CD4-positive, alpha-beta T cell treated with Interleukin-2 at 100 ng/mL for 4 hours (primary cell): ENCODE measurements around the gene ADAMTS17.

Experiments
- DNase-seq: peaks from one replicate; pipeline ENCODE4 v3.0.0-alpha.2; 2020; ENCODE audit warnings: low spot score

The ADAMTS17 gene

GRCh38 chr15:100111125-100112060 lies 230.4 kb downstream of the ADAMTS17 start:
- DNase-seq = peak; percentile 3

- DNase-seq = no peak
Measured at GRCh38 chr15:100109486-100110035, 232.2 kb downstream of the ADAMTS17 start.

- no peak for DNase-seq
Measured at GRCh38 chr15:100108846-100109245, 232.9 kb downstream of the ADAMTS17 start.

GRCh38 chr15:100108346-100108745 lies 233.4 kb downstream of the ADAMTS17 start:
- DNase-seq = no peak

- no peak for DNase-seq
Measured at GRCh38 chr15:100107606-100108225, 234.1 kb downstream of the ADAMTS17 start.

GRCh38 chr15:100107151-100107550 lies 234.6 kb downstream of the ADAMTS17 start:
- DNase-seq = no peak

GRCh38 chr15:100106732-100107131 lies 235.0 kb downstream of the ADAMTS17 start:
- DNase-seq = no peak

GRCh38 chr15:100105101-100105500 lies 236.7 kb downstream of the ADAMTS17 start:
- DNase-seq = no peak

GRCh38 chr15:100104245-100104644 lies 237.5 kb downstream of the ADAMTS17 start:
- DNase-seq = no peak

- DNase-seq = no peak
Measured at GRCh38 chr15:100103828-100104227, 237.9 kb downstream of the ADAMTS17 start.

GRCh38 chr15:100101426-100102089 lies 240.2 kb downstream of the ADAMTS17 start:
- no peak for DNase-seq

GRCh38 chr15:100100926-100101325 lies 240.8 kb downstream of the ADAMTS17 start:
- DNase-seq = no peak

GRCh38 chr15:100099976-100100375 lies 241.8 kb downstream of the ADAMTS17 start:
- no peak for DNase-seq

GRCh38 chr15:100098705-100099104 lies 243.1 kb downstream of the ADAMTS17 start:
- DNase-seq = no peak

- DNase-seq = no peak
Measured at GRCh38 chr15:100097342-100098127, 244.2 kb downstream of the ADAMTS17 start.

GRCh38 chr15:100096700-100097099 lies 245.1 kb downstream of the ADAMTS17 start:
- no peak for DNase-seq

- DNase-seq = no peak
Measured at GRCh38 chr15:100096248-100096600, 245.6 kb downstream of the ADAMTS17 start.

GRCh38 chr15:100095541-100096247 lies 246.1 kb downstream of the ADAMTS17 start:
- DNase-seq = no peak

GRCh38 chr15:100094127-100094510 lies 247.7 kb downstream of the ADAMTS17 start:
- no peak for DNase-seq

GRCh38 chr15:100093211-100094126 lies 248.3 kb downstream of the ADAMTS17 start:
- no peak for DNase-seq
